HG02678 (cell line): ENCODE results near the gene AIFM2.
"Not testable (repeated sequence)": the region's sequence is repeated elsewhere in the genome, so short reads cannot be mapped to it uniquely, and the experiment has no call there.

Experiments
- ATAC-seq: cut with Tn5 transposase; IDR thresholded peaks from one replicate; pipeline ENCODE4 v1.9.1; 2021; ENCODE audit warnings: mild to moderate bottlenecking, moderate library complexity; ENCODE audit not compliant: unreplicated experiment

The AIFM2 gene

GRCh38 chr10:70096016-70096704 is 36.5 kb downstream of the AIFM2 start:
- no peak for ATAC-seq

- ATAC-seq = no peak
Observed at GRCh38 chr10:70094250-70094649, 38.4 kb downstream of the AIFM2 start.

DNA sequence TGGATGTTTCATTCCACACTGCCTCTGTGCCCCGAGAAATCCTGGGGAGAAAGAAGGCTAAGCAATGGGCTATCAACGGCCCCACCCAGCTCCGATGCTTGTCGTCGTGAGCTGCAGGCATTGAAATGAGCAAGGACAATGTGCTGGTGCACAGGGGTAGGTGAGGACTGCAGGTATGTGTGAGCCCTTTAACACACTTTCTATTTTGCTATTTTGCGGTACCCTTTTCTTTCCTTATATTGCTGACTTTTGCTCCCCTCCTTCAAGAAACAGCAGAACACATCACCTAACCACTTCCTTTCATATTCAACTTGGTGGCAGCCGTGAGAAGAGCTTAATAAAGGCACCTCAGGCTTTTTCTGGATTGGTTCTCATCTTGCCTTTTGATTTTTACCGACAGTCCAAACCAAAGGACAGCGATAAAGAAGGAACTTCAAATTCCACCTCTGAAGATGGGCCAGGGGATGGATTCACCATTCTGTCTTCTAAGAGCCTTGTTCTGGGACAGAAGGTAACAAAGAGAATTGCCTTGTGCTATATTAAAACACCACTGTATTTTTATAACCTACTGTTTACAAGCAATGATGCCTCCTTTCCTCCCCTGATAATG is 39.2 kb downstream of the AIFM2 start:
- no peak for ATAC-seq

DNA sequence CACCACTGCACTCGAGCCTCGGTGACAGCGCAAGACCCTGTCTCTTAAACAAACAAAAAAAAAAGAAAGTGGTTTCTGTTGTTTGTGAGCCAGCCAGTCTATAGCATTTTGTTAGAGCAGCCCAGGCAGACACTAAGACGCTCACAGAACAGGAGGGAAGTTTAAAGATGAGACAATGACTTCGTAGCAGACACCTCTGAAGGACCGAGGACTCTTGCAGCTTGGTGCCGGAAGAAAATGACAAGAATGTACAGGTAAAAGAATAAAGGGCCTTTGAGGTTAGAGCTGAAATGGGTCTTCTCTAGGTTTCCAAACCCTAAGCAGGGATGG is 40.3 kb downstream of the AIFM2 start:
- no peak for ATAC-seq

GRCh38 chr10:70090951-70091350 is 41.7 kb downstream of the AIFM2 start:
- no peak for ATAC-seq

DNA sequence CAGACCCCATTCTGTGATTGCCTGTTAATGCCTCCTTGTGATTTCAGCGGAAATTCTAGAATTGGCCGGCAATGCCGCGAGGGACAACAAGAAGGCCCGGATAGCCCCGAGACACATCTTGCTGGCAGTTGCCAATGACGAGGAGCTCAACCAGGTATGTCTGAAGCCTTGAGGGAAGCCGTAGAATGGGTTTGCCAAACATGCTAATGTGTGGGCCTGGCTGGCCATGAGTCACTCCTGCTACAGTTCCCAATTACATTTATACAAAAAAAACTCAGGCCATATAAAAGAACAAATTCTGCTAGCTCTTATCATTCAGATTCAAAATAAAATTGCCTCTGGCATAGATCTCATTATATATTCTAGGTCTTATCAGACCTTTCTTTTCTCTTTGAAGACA is 42.6 kb downstream of the AIFM2 start:
- ATAC-seq = no peak

DNA sequence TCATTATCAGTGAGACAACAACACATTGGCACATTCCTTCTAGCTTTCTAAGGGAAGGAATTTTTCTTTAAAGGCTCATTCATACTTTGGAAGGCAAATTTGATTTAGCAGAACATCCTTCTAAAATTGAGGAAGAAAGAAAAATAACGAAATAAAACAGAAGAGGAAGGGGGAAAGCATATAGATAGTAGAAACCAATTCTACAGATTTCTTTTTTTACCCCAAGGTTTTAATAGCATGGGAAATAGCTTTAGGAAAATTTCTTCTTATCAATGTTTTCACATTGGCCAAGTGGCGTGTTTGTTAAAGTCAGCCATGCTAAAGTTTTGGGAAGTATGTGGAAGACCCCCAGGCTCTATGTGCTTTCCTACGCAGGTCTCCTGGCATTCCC is 44.3 kb downstream of the AIFM2 start:
- ATAC-seq = no peak

DNA sequence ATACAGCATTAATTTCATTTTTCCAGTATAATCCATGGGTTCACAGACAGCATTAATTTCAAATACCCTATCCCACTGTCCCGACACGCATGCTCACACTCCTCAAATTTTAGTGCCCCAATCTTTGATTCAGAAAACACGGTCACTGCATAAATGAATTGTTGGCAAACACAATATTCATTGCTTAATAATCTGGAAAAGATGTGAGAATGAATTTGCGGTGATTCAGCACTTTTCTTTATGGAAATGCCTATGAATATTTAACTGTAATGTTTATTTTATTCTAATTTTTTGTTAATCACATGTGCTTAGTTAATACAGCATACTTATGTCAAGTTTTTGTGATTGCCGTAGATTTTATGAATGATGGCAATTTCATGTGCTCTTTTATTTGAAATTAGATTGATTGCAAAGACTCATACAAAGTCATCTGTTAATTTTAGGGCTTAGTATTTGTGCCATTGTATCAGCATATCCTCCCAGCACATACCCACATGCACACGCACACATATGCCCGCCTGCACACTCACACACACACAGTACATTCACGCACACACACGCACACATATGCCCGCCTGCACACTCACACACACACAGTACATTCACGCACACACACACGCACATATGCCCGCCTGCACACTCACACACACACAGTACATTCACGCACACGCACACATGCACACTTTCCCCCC is 44.9 kb downstream of the AIFM2 start:
- ATAC-seq = no peak

DNA sequence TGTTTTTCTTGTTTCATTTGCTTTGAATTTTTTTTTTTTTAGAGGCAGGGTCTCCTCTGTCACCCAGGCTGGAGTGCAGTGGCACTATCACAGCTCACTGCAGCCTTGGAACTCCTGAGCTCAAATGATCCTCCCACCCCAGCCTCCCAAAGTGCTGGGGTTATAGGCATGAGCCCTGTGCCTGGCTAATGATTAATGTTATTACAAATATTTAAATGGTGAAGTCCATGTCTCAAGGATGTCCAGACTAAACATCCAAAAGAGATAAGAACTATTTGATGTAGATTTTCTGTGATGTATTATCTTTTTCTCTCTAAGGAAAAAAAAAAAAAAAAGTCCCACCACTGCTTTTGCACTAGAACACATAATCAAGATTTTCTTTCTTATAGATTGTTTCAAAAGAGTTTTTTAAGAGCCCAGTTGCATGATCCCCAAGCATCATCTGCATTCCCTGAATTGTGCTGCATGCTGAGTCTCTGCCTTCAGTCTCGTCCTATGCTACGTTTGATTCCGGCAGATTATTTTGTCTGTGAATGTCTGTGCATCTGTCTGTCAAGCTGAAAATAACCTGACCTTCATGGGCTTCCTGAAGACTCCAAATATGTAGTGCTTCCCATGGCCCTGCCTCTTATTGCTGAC is 46.5 kb downstream of the AIFM2 start:
- no peak for ATAC-seq

GRCh38 chr10:70084189-70084588 is 48.4 kb downstream of the AIFM2 start:
- no peak for ATAC-seq

DNA sequence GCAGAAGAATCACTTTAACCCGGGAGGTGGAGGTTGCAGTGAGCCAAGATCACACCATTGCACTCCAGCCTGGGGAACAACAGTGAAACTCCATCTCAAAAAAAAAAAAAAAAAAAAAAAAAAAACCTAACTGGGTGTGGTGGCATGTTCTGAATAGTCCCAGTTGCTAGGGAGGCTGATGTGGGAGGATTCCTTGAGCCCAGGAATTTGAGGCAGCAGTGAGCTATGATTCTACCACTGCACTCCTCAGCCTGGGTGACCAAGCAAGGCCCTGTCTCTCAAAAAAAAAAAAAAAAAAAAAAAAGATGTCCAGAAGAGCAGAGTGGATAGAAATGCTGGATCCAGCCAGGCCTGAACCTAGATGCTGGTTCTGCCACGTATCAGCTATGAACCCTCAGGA is 51.8 kb downstream of the AIFM2 start:
- not testable (repeated sequence) for ATAC-seq

DNA sequence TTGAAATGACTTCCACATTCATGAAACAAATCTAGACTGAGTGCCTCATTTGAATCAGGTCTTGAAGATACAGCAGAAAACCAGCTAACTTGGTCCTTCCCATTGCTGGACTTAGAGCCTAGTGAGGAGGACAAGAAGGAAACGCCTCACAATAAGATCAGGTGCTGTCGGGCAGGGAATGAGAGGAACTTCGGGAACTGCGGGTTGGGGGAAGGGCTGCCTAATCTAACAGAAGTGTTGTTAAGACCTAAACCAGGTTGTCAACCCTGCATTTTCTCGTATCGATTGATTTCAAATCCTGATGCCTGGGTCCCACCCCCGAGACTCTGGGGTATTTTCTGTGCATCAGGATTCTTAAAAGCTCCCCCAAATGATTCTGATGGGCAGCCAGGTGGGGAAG is 53.7 kb downstream of the AIFM2 start:
- ATAC-seq = no peak

DNA sequence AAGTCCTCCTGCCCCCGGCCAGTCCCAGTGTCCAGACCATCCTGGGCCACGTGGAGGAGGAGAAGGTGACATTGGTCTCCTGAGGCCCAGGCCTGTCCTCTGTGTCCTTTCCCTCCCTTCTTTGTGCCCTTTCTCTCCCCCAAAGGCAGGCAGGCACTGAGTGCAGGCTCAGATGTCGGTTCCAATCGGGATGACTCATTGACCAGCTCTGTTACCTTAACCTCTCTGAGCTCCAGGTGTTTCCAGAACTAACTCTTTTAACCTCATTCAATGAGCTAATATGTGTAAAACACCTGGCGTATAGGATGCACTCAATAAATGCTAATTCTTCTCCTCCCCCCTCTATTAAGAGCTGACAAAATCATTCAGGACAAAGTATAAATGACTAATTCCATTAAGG is 54.3 kb downstream of the AIFM2 start:
- ATAC-seq = no peak

- no peak for ATAC-seq
Observed at GRCh38 chr10:70074971-70075370, 57.7 kb downstream of the AIFM2 start.

GRCh38 chr10:70074165-70074564 is 58.5 kb downstream of the AIFM2 start:
- ATAC-seq = no peak

DNA sequence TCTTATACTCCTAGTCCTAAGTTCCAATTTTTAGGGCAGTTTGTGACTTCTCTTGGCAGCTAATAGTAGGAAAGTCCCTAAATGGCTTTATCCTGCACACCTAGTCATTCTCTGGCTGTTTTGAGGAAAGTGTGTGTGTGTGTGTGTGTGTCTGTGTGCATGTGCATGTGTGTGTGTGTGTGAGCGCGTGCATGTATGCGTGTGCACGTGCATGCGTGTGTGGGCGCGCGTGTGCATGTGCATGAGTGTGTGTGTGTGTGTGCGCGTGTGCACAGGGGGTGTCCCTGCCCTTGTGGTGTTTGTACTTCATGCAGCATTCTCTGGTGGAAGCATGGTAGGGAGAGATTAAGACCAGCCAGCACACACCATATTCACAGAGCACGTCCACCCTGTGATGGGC is 61.8 kb downstream of the AIFM2 start:
- no peak for ATAC-seq

DNA sequence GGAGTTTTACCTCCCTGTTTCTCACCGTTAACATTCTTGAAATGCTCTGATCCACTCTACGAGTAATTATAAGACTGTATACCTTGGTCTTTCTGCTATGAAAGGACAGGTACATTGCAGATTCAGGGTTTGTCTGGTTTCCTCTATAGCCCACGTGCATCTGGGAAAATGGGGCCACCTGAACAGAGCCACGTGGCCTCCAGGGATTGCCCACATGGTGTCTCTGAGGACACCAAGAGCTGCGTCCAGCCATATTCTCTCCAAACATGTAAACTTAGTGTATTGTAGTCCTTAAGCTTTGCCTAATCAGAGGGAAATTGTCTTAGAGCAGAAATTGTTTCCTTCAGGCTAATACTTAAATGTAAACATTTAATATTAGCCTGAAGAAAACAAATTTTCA is 63.3 kb downstream of the AIFM2 start:
- ATAC-seq = no peak

DNA sequence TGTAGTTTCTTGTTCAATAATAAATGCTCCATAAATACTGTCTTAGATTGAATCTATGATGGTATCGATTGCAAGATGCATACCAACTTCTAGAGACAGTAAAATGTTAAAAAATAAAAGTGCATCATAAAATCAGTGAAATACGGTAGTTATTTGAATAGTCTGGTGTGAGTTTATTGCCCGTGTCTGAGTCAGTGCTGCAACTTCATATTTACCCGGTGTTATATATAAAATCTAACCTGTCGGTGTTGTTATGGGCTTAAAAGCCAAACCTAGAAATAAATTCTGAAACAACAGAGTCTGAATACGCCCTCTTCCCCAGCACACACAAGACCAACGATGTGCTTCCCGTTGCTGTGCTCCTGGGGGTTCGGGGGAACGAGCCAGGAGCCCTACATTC is 63.7 kb downstream of the AIFM2 start:
- ATAC-seq = no peak

GRCh38 chr10:70067586-70067985 is 65.0 kb downstream of the AIFM2 start:
- ATAC-seq = no peak

DNA sequence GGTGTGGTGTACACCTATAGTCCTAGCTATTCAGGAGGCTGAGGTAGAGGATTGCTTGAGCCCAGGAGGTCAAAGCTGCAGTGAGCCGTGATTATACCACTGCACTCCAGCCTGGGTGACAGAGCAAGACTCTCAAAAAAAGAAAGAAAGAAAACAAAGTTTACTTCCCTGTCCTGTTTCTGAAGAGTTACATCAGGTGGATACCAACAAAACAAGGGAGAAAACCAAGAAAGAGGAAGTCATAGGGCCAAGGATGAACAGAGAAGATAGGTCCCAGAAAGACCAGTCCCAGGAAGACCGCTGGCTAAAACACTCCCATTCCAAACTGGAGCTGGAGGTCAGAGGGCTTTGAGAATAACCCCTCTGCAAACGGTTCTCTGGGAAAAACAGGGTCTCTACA is 66.4 kb downstream of the AIFM2 start:
- ATAC-seq = no peak

DNA sequence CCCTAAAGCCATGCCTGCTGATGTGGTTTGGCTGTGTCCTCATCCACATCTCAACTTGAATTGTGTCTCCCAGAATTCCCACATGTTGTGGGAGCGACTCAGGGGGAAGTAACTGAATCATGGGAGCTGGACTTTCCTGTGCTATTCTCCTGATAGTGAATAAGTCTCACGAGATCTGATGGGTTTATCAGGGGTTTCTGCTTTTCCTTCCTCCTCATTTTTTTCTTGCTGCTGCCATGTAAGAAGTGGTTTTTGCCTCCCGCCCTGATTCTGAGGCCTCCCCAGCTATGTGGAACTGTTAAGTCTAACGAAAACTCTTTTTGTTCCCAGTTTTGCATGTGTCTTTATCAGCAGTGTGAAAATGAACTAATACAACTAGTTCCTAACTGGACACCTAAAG is 68.1 kb downstream of the AIFM2 start:
- no peak for ATAC-seq
